ENCODE data around the gene TMEM229A.

- no peak for TF ChIP-seq ZNF274 (IDR thresholded peaks at IDR 0.05; ENCODE audit: low read depth, low read length)
- no peak for TF ChIP-seq SUZ12 (IDR thresholded peaks at IDR 0.05; ENCODE audit: extremely low read depth, insufficient read depth, insufficient read length)
- no peak for TF ChIP-seq YY1 (IDR thresholded peaks at IDR 0.05; ENCODE audit: insufficient read depth, insufficient read length)
Observed at GRCh38 chr7:124020060-124020459, 12.8 kb downstream of the TMEM229A start.
